Ovary (tissue), 3 donors: ENCODE data around the gene INPP5D.

Experiments
- CTCF ChIP-seq, 3 donors: fragments of 450-650 bp in 2 of 3; fragments of 200-600 bp in 1 of 3; IDR thresholded peaks; one replicate each; pipeline versions ENCODE4 v1.5.1 to v1.8.0; 2016 to 2022; ENCODE audit warnings: antibody characterized with exemption in 3 of 3, mild to moderate bottlenecking in 1 of 3
- EP300 ChIP-seq: sonication (generic); formaldehyde crosslinking; IDR thresholded peaks from one replicate; pipeline ENCODE4 v1.6.1; 2017; ENCODE audit warnings: antibody characterized with exemption
- POLR2A ChIP-seq: fragments of 450-650 bp; IDR thresholded peaks from one replicate; pipeline ENCODE4 v1.6.1; 2017; ENCODE audit warnings: antibody characterized with exemption, mild to moderate bottlenecking, moderate library complexity
- donor health status: DM: no; HTN: no; CAD: no.

- no peak for TF ChIP-seq CTCF (IDR thresholded peaks at IDR 0.05)
- no peak for TF ChIP-seq POLR2A
- TF ChIP-seq EP300, result no peak
Measured at GRCh38 chr2:233202531-233202944, 142.4 kb downstream of the INPP5D start.
